SK-MEL-5 (cell line): Measurements from ENCODE around the gene PRR29. TPM values are rescaled to one million over a fixed set of nuclear protein-coding genes. Genes with fewer than 3 reads are reported as not detected.

ENCODE experiments used
- DNase-seq: peaks from one replicate; pipeline ENCODE4 v3.0.0-alpha.2; 2016; ENCODE audit warnings: low read depth, low spot score
- in situ Hi-C: cut with HindIII; loops from 2 replicates; pipeline ENCODE4 v1.10.0; 2016; ENCODE audit warnings: low sequenced_read_pairs, high pct_unique_total_duplicates, low pct_unique_long_range_greater_than_20kb
- total RNA-seq: library from RNA; depleted of rRNA; stranded (reverse); fragments of >200 nt; shearing (Covaris generic); gene quantifications from 2 replicates; pipeline ENCODE4 v1.2.3, GENCODE V29; 2014

Gene PRR29
- total RNA-seq, 1 experiment from 2014 or later: not detected

GRCh38 chr17:63988741-63989621, 9.2 kb upstream of the PRR29 start:
- in situ Hi-C loops: no loop called here
- DNase-seq: no peak

GRCh38 chr17:63989622-63990345, 8.4 kb upstream of the PRR29 start:
- DNase-seq: no peak
- in situ Hi-C loops: no loop called here

- in situ Hi-C loops: no loop called here
- DNase-seq: no peak
These were observed 6.5 kb upstream of the PRR29 start for GRCh38 chr17:63991611-63992010.

GRCh38 chr17:63993368-63993985, 4.7 kb upstream of the PRR29 start:
- in situ Hi-C loops: no loop called here
- no peak for DNase-seq

- DNase-seq: no peak
- in situ Hi-C loops: no loop called here
These were observed 2.5 kb upstream of the PRR29 start for GRCh38 chr17:63995626-63996025.

- DNase-seq: no peak
These were observed 1.5 kb upstream of the PRR29 start for GRCh38 chr17:63996430-63997182.

GRCh38 chr17:63997341-63998048, 656 bp upstream of the PRR29 start:
- no peak for DNase-seq
- in situ Hi-C loops: no loop called here

More at GRCh38 chr17:63996430-63997182, 1.5 kb upstream of the PRR29 start:
- in situ Hi-C loops: no loop called here

- DNase-seq: no peak
- in situ Hi-C loops: no loop called here
These were observed 849 bp downstream of the PRR29 start for GRCh38 chr17:63998721-63999679.

- in situ Hi-C loops: no loop called here
- no peak for DNase-seq
These were observed 1.8 kb downstream of the PRR29 start for GRCh38 chr17:63999680-64000531.

GRCh38 chr17:64001091-64001579, 3.0 kb downstream of the PRR29 start:
- in situ Hi-C loops: no loop called here
- no peak for DNase-seq

GRCh38 chr17:64001763-64002529, 3.8 kb downstream of the PRR29 start:
- in situ Hi-C loops: no loop called here

GRCh38 chr17:64002658-64003525, 4.7 kb downstream of the PRR29 start:
- DNase-seq: no peak
- in situ Hi-C loops: no loop called here

More at GRCh38 chr17:64001763-64002529, 3.8 kb downstream of the PRR29 start:
- DNase-seq: no peak

- in situ Hi-C loops: no loop called here
- DNase-seq: no peak
These were observed 5.5 kb downstream of the PRR29 start for GRCh38 chr17:64003526-64004121.
